ENCODE results near the gene PLEKHG4B. TPM values are rescaled to one million over a fixed set of nuclear protein-coding genes. Genes with fewer than 3 reads are reported as not detected.

The PLEKHG4B gene
- total RNA-seq, 1 experiment from 2014 or later, result 51.4 TPM

Other genes starting within 250 kb of the PLEKHG4B start
- gene LRRC14B, start 99.3 kb downstream of the PLEKHG4B start, total RNA-seq (2021), result 0.11 TPM in 1 of 3 replicates, not detected in the others
- 5.3 to 8.4 TPM (median 6.3 TPM) in 3 replicates for gene CCDC127, start 126.0 kb downstream of the PLEKHG4B start, total RNA-seq (2021)
- 135 to 145 TPM (median 137 TPM) in 3 replicates for gene SDHA, start 126.2 kb downstream of the PLEKHG4B start, total RNA-seq (2021)
- gene PDCD6, start 179.5 kb downstream of the PLEKHG4B start, total RNA-seq (2021), result 80.4 to 86.8 TPM (median 83.6 TPM) in 3 replicates
- 4.5 to 9.7 TPM (median 7.0 TPM) in 3 replicates for gene AHRR, start 229.5 kb downstream of the PLEKHG4B start, total RNA-seq (2021)

Measured in WTC11 (cell line).